HG02763 (cell line): Measurements from ENCODE around the gene ESAM.
A peak's percentile ranks its signal among the peaks of the same experiment; 100 is the strongest.

Experiments
- ATAC-seq: cut with Tn5 transposase; IDR thresholded peaks from one replicate; pipeline ENCODE4 v1.9.1; 2021; ENCODE audit warnings: mild to moderate bottlenecking, moderate library complexity; ENCODE audit not compliant: unreplicated experiment

Gene ESAM

GRCh38 chr11:124753624-124754023 lies 8.5 kb downstream of the ESAM start:
- ATAC-seq: no peak

- no peak for ATAC-seq
Observed at GRCh38 chr11:124753205-124753604, 8.9 kb downstream of the ESAM start.

GRCh38 chr11:124752471-124753102 lies 9.5 kb downstream of the ESAM start:
- ATAC-seq: no peak

- no peak for ATAC-seq
Observed at GRCh38 chr11:124751741-124752470, 10.2 kb downstream of the ESAM start, which contains the start of gene VSIG2. TSS of gene VSIG2 (minus strand) at chr11:124752255. CDS start at chr11:124752137, 118 bp downstream.

GRCh38 chr11:124751391-124751740 lies 10.7 kb downstream of the ESAM start:
- no peak for ATAC-seq

GRCh38 chr11:124749912-124750311 lies 12.2 kb downstream of the ESAM start:
- ATAC-seq: no peak

- ATAC-seq: no peak
Observed at GRCh38 chr11:124748481-124749343, 13.4 kb downstream of the ESAM start.

GRCh38 chr11:124748100-124748418 lies 14.0 kb downstream of the ESAM start:
- ATAC-seq: no peak

GRCh38 chr11:124747406-124748099 lies 14.5 kb downstream of the ESAM start:
- ATAC-seq: no peak

GRCh38 chr11:124746621-124747243 lies 15.4 kb downstream of the ESAM start:
- peak; percentile 94 for ATAC-seq

- peak; percentile 6 for ATAC-seq
Observed at GRCh38 chr11:124745835-124746620, 16.1 kb downstream of the ESAM start.

GRCh38 chr11:124745270-124745834 lies 16.7 kb downstream of the ESAM start:
- no peak for ATAC-seq

- no peak for ATAC-seq
Observed at GRCh38 chr11:124743050-124743449, 19.0 kb downstream of the ESAM start.

GRCh38 chr11:124742555-124742954 lies 19.5 kb downstream of the ESAM start:
- no peak for ATAC-seq

- peak; percentile 36 for ATAC-seq
Observed at GRCh38 chr11:124740277-124740882, 21.7 kb downstream of the ESAM start.

- peak; percentile 98 for ATAC-seq
Observed at GRCh38 chr11:124739479-124740276, 22.4 kb downstream of the ESAM start, which contains the start of gene NRGN. TSS of gene NRGN (plus strand) at chr11:124739942. CDS start at chr11:124740085, 143 bp downstream.

GRCh38 chr11:124738713-124739478 lies 23.2 kb downstream of the ESAM start:
- no peak for ATAC-seq
